Measurements from ENCODE around the gene NUTF2.
"Not testable (repeated sequence)": the region's sequence is repeated elsewhere in the genome, so short reads cannot be mapped to it uniquely, and the experiment has no call there.

Gene NUTF2

DNA sequence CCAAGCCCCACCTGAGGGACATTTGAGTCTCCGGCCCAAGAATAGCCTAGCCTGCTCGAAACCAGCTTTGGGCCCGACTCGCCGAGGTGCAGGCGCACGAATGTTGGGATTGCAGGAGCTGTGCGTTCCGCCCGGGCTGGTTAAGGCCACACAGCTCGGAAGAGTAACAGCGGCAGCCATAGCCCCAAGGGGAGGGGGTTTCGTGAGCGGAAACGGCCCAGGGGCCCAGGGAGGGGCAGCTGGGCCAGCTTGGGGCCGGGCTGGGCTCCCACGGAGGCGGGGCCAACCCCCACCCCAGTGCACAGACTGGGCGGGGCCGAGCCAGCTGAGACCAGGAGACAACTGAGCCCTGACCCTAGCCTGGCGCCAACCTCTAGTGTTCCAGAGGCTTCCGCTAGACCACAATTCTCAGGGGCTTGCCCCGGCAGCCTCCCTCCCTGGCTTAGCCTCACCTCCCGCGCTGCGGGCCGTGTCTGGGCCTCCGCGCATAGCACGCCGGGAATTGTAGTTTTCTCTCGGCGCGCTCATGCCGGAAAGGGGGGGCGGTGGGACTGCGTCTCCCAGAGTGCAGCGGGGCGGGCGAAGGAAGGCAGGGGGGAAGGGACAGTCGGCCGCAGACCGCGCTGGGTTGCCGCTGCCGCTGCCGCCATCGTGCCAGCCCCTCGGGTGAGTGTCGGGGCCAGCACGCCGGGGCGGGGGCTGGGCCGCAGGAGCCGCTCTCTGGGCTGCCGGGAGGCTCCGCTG is at the start of gene NUTF2:
Gene NUTF2, plus strand, starts transcription at position 614 of the 744 bp plus-strand sequence. CDS start 18,198 bp downstream, outside the sequence.
- DNase-seq, result peak; percentile 93 to 96

DNA sequence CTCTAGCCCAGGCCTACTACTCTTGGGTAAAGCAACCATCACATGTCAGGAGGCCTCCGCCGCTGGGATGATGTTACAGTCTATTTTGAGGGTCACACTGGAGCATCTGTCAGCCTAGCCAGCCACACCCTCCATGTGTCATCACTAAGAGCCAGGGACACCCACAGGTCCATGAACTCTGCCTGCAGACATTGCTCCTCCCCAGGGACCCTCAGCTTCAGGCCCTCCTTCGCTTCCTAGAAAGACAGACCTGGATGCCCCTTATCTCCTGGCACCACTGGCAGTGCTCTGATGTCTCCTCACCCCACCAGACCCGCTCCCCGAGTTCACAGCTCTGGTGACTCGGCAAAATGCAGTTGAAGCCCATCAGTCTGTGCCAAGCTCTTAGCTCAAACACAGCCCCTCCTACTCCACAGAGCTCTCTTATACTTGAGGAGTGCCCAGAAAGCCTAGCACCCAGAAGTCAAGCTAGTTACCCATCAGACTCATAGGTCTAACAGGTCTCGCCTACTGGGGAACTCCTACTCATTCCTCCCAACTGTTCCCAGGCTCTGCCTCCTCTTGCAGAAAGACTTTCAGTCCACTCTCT is 46.3 kb upstream of the NUTF2 start:
- DNase-seq, result no peak

DNA sequence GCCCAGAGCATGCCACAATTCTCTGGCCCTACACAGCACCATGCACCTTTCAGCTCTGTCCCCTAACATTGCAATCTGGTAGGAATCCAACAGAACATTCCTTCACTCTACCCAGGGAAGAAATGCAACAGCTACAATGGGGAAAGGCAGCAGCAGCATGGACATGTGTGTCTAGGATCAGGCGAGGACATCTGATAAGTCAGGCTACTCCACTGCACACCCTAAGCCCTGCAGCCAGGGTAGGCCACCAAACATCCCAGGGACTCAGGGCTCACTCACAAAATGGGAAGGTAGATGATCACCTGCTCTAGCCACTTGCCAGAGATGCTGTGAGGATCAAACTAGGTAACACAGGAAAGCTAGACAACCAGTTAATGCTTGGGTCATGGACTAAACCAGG is 45.5 kb upstream of the NUTF2 start:
- DNase-seq, result no peak

DNA sequence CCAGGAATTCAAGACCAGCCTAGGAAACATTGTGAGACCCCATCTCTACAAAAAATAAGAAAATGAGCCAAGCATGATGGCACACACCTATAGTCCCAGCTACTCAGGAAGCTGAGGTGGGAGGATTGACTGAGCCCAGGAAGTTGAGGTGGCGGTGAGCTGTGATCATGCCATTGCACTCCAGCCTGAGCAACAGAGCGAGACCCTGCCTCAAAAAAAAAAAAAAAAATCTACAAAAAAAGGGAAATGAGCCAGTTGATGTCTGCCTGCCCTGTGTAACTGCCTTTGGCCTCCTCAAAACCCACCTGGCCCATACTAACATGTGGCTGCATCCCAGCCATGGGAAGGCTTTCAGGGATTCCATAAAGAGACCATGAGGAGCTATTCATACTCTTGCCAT is 44.9 kb upstream of the NUTF2 start:
- peak; percentile 49 to 54 for DNase-seq

DNA sequence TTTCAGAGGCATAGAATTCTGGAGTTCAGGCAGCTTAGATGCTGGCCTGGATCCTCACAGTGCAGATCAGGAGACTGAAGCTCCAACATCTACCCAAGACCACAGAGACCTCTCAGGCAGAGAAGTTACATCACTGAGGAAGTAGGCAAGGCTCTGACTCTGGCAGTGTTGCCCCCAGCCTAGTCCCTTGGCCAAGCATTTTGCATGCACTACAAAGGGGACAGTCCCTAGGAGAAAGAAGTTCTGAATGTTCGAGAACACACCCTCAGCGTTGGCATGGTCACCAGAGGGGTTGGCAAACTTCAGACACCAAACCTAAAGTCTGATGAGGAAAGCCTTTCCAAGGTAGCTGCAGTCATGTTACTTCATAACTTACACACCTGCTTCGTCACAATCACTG is 42.8 kb upstream of the NUTF2 start:
- DNase-seq, result peak in 1 of 2 donors; percentile 60

DNA sequence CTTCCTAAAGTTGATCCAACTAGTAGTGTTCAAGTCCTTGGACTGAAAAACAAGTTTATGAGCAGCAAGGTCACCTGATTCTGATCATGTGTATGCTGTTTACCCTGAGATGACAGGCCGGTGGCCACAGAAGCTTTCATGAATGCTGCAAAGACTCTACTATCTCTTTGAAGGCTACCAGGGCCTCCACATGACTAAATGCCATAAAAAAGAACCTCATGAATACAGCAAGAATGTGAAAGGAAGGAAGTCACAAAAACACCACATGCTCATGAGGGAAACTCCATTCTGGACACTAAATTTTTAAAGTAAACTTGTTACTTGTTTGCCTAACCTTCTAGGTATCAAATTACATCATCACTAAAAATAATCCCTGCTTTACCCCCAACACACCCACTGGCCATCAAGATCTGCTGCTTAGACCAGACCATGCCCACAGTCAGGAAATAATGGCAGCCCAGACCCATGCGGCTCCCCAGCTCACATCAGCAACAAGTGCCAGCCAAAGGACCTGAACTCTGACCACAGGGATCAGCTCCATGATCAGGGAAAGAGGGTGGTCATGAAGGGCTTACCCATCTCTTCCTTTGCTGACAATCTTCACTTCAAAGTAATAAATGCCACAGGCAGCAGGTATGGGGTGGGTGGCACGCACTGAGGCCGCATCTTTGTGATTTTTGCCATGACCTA is 41.7 kb upstream of the NUTF2 start:
- no peak for DNase-seq

DNA sequence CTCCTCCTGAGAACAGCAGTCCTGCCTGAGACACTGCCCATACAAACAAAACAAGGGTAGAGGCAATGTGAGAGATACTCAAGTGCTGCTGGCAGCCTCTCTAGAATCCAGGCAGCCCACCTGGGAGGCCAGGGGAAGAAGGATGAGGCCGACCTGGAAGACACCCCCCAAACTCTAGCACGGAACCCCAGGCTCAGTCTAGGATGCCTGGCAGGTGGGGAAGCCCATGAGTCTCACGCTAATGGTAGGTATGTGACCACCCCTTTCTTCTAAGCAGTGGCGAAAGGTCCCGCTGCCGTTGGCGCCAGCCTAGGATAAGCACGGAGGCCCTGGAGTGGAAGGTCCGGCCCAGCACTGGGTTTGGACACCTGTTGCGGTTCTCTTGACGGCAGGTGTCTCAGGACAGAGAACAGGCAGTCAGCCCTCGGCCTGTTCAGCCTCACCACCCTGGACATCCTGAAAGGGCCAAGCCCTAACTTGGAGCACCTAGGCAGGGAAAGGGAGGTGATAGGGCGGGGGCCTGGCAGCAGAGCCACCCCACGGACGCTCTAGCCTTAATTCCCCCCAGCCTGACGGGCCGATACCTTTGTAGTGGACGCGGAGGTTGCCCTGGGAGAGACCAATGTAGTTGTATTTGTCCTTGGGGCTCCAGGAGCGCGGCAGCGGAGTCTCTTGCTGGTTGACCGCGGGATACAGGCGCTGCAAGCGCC is 40.9 kb upstream of the NUTF2 start:
- DNase-seq, result no peak

DNA sequence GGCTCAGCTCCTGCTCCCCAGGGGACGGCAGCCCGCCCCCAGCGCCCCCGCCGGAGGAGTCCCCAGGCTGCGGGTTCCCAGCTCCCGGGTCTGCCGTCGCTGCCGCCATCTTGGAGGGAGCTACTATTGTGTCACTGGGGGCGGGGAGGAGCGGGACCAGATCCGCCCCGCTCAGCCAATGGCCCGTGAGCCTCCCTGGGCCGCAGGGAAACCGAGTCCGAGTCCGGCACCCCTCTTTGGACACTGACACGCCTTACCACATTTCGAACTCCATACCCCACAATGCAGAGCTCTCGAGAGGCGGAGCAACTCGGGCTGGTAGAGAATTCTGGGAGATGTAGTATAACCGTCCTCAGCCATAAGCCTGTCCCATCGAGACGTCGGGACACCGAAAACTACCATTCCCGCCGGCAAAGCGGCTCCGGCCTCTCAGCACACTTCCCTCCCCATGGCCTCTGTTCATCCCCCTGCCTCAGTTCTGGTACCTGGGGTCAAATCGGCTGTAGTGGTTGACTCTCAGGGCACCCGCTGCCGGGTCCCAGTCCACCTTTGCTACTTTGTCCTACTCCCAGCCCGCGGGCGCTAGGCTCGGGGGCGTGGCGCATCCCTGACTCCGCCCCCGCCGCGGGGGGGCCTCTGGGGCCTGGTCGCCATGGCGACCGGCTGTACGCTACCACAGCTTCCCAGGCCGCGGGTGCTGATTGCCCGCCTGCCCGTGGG is 40.1 kb upstream of the NUTF2 start, which contains the start of the genes RANBP10 and TSNAXIP1:
Gene RANBP10, minus strand, starts transcription at position 133 of the 720 bp plus-strand sequence. Its CDS starts 24 bp downstream, at position 109.
Gene TSNAXIP1, plus strand, starts transcription at position 462 of the 720 bp plus-strand sequence. CDS start 261 bp downstream, outside the sequence.
- peak; percentile 99 for DNase-seq

DNA sequence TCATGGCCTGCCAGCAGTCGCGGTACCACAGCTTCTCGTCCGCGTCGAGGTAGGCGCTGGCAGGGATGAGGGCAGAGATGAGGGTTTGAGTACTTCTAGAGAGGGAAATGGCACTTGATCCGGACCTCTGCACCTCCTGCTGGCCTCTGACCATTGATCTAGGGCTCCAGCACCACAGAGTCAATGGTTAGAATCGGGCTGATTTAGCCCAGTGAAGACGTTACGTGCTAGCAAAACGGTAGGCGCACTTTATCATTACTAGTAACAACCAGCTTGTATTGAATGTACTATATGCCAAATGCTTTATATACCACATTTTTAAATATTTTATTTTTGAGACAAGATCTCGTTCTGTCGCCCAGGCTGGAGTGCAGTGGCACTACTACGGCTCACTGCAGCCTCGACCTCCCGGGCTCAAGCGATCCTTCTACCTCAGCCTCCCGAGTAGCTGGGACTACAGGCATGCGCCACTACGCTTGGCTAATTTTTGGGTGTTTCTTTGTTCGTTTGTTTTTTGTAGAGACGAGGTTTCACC is 39.5 kb upstream of the NUTF2 start:
- DNase-seq, result no peak

DNA sequence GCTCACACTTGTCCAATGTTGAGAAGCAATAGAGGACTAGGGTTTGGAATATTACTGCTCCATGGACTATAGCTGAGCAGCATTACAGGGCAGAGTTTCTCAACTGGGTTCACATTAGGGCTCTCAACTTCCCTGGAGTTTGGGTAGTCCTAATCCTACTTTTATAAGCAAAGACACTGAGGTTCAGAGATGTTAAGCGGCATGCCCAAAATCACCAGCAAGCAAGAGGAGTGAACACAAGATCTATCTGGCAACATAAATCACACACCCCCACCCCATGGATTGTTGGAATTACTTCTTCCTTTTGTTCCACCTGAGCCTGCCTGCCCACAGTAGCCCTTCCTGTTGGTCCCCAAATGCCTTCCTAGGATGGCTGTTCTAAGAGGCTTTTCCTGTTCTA is 34.8 kb upstream of the NUTF2 start:
- DNase-seq, result no peak

DNA sequence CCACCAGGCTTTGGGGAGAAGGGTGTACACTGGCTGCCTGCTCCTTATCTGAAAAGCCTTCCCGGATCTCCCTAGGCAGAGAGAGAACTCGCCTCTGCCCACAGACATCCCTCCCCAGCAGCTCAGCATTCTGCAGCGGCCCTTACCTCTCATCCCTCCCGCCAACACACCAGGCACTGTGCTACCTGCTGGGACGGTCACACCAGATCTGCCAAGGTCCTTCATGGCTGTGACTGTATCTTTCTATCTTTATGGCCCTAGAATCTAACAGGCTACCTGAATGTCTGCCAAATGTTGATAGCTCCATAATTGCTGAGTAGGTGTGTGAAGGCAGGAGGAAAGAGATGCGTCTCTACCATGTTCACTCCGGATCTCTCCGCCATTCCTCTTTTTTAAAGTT is 32.2 kb upstream of the NUTF2 start:
- DNase-seq, result no peak

DNA sequence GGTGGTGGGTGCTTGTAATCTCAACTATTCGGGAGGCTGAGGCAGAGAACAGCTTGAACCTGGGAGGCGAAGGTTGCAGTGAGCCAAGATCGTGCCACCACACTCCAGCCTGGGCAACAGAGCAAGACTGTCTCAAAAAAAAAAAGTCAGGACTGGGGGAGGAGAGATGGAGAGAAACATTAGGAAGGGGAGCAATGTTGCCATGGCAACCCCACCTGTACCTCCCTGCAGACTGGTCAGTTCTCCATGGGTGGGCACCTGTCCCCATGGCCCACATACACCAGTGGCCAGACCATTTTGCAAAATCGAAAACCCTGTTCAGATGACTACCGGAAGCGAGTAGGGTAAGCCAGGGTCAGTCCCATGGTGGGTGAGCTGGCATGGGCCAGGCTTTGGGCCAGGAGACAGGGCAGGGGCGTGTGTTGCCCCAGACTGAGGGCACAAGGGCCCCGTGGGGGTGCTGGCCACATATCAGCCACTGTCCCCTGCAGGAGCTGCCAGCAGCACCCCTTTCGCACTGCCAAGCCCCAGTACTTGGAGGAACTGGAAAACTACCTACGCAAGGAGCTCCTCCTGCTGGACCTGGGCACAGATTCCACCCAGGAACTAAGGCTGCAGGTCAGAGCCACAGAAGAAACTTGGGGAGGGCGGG is 26.0 kb upstream of the NUTF2 start:
- no peak for DNase-seq

DNA sequence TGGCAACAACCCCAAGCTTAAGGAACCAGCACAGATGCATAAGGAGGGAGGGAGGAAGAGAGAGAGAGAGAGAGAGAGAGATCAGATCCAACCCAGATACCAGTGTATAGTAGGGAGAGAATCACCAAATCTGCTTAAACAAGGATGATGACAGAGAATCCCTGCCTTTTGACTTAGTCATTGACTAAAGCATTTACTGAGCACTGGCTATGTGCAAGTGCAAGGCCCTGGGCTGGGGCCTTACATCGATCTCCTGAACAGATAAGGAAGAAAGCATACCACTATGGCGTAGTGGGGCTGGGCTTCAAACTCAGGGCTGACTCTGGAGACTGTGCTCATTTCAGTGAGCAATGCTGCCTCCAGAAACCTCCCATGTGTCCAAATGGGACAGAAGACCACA is 24.2 kb upstream of the NUTF2 start:
- DNase-seq, result no peak

DNA sequence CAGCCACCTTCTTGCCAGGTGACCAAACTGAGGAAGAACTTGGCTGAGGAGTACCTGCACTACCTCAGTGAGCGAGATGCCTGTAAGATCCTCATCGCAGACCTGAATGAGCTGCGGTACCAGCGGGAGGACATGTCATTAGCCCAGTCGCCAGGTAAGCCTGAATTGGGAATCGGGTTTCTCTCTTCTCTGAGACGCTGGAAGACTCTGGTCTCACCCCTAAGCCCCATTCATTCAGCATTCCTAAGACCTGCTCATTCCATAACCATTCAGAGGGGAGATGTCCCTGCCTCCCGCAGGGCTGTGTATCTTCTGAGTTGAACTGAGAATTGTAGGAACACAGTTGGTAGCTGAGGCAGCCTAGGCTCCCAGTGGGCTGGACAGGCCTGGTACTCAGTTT is 21.6 kb upstream of the NUTF2 start:
- no peak for DNase-seq

DNA sequence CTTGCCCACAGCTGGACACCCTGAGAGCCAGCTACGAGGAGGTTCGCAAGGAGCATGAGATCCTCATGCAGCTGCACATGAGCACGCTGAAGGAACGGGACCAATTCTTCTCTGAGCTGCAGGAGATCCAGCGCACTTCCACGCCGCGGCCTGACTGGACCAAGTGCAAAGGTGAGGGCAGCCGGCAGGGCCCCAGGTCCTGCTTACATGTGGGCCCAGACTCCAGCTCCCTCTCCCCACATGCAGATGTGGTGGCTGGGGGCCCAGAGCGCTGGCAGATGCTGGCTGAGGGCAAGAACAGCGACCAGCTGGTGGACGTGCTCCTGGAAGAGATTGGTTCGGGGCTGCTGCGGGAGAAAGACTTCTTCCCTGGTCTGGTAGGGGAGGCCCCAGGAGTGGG is 20.8 kb upstream of the NUTF2 start:
- DNase-seq, result no peak

DNA sequence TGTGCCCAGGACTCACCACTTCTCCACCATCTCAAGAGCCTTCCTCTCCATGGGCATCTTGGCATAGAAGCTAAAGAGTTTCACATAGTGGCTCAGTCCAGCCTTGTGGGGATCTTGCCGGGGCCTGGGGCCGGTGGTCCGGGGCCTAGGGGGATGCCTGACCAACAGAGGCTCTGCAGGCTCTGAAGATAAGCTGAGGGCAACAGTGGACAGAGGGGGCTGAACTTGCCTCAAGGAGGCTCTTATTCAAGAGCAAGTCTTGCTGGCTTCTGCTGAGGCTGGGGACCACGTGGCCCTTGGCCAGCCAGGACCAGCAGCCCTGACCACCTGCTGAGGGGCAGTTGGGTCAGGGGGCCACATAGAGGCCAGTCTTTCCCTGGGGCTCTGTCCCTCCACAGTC is 18.1 kb upstream of the NUTF2 start:
- DNase-seq, result no peak

DNA sequence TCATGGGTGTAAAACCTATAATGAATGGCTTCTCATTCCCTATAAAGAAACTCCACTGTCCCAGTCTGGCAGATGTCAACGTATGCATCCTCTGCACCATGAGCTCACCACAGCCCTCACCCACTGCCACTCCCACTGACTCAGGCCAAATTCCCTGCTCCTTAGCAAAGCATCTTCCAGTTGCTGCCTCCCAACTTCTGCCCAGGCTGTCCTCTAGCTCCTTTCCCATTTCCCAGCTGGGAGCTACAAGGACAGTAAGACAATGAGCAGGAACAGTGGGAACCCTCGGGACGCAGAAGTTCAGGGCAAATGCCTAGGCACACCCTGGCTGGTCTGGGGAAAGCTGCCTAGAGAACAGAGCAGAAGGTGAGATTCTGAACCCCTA is 13.7 kb upstream of the NUTF2 start:
- no peak for DNase-seq

DNA sequence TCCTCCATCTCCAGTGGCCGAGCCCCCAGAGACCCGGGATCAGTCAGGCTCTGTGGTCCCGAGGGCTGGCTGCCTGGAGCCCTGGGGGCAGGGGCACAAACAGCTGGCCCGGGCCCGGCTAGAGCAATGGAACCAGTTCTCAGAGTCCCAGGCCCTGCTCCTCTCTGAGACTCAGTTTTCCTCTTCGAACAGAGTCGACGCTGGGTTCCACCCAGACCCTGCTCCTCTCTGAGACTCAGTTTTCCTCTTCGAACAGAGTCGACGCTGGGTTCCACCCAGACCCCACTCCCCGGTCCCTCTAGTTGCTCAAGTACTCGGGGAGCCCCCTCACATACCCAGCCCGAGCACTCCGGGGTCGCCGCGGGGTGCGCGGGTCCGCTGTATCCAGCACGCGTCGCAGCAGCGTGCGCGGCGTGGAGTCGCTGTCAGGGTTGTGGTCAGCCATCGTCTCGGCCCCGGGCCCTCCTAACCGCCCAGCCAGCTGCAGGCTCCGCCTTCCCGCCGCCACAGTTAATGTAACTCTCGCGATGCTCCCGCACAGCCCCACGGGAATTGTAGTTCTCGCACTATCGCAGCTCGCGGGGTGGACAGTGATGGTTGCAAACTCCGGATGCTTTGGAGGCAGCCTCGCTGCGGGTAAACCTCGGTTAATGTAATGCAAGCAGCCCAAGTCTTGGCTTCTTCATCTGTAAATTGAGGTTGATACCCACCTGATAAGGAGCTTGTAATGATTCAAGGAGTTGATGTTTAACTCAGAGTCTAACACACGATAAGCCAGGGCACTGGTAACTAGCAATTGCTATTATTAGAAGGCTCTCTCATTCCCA is 13.1 kb upstream of the NUTF2 start:
- peak; percentile 91 to 95 for DNase-seq

DNA sequence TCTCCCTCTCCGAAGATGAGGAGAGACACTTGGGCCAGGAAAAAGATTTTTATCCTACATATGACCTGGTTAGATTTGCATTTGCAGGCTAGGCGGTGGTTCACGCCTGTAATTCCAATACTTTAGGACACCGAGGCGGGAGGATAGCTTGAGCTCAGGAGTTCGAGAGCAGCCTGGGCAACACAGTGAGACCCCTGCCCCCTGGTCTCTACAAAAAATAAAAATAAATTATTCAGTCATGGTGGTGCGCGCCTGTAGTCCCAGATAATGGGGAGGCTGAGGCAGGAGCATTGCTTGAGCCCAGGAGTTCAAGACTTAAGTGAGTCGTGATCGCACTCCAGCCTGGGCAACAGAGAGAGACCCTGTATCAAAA is 12.5 kb upstream of the NUTF2 start:
- no peak for DNase-seq

DNA sequence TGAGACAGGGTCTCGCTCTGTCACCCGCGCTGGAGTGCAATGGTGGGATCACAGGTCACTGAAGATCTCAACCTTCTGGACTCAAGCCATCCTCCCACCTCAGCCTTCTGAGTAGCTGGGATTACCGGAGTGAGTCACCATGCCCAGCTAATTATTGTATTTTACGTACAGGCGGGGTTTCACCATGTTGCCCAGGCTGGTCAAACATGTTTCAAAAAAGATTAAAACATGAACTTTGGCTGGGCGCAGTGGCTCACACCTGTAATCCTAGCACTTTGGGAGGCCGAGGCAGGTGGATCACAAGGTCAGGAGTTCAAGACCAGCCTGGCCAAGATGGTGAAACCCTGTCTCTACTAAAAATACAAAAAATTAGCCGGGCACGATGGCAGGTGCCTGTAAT is 9.5 kb upstream of the NUTF2 start:
- not testable (repeated sequence) for DNase-seq

DNA sequence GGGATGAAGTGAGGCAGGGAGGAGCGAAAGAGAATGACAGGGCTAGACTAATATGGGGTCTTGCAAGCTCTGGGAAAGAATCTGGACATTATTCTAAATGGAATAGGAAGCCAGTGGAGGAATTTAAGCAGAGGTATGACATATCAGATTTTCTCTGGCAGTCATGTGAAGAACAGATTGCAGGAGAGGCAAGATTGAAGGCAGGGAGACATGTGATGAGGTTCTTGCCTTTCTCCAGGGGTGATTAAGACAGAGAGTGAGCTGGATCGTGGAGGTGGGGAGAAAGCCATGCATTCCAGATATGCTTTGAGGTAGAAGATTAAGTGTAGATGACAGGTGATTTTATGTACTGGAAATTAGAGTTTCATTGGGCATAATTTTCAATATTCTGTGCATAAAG is 8.9 kb upstream of the NUTF2 start:
- no peak for DNase-seq
